Middle frontal gyrus (tissue), 1 donor: ENCODE measurements around the gene CEBPA.
A peak's percentile ranks its signal among the peaks of the same experiment; 100 is the strongest.

Experiments
- DNase-seq: peaks from one replicate; pipeline ENCODE4 v3.0.0-alpha.2; 2015; ENCODE audit warnings: low spot score; ENCODE audit errors: extremely low spot score

Gene CEBPA

GRCh38 chr19:33302175-33302973, at the start of gene CEBPA:
TSS of gene CEBPA (minus strand) at chr19:33302534. CDS start at chr19:33302414, 120 bp downstream.
- DNase-seq, result peak; percentile 67

GRCh38 chr19:33350538-33351309, 48.4 kb upstream of the CEBPA start:
- DNase-seq, result no peak

GRCh38 chr19:33349319-33350289, 47.3 kb upstream of the CEBPA start:
- DNase-seq, result no peak

GRCh38 chr19:33348301-33349010, 46.1 kb upstream of the CEBPA start:
- no peak for DNase-seq

GRCh38 chr19:33347300-33347699, 45.0 kb upstream of the CEBPA start:
- no peak for DNase-seq

- DNase-seq, result no peak
Measured at GRCh38 chr19:33346665-33347064, 44.3 kb upstream of the CEBPA start.

- DNase-seq, result no peak
Measured at GRCh38 chr19:33345163-33345562, 42.8 kb upstream of the CEBPA start.

- no peak for DNase-seq
Measured at GRCh38 chr19:33344573-33344925, 42.2 kb upstream of the CEBPA start.

GRCh38 chr19:33343859-33344572, 41.7 kb upstream of the CEBPA start:
- DNase-seq, result peak; percentile 29

GRCh38 chr19:33343301-33343700, 41.0 kb upstream of the CEBPA start:
- DNase-seq, result no peak

- no peak for DNase-seq
Measured at GRCh38 chr19:33340991-33341390, 38.7 kb upstream of the CEBPA start.

- no peak for DNase-seq
Measured at GRCh38 chr19:33339016-33339984, 37.0 kb upstream of the CEBPA start.

- DNase-seq, result no peak
Measured at GRCh38 chr19:33335446-33335845, 33.1 kb upstream of the CEBPA start.

- DNase-seq, result no peak
Measured at GRCh38 chr19:33334271-33334670, 31.9 kb upstream of the CEBPA start.

GRCh38 chr19:33333642-33334041, 31.3 kb upstream of the CEBPA start:
- no peak for DNase-seq

GRCh38 chr19:33333151-33333550, 30.8 kb upstream of the CEBPA start:
- DNase-seq, result no peak

GRCh38 chr19:33332248-33332647, 29.9 kb upstream of the CEBPA start:
- DNase-seq, result no peak

- DNase-seq, result no peak
Measured at GRCh38 chr19:33329736-33330135, 27.4 kb upstream of the CEBPA start.

- no peak for DNase-seq
Measured at GRCh38 chr19:33329060-33329459, 26.7 kb upstream of the CEBPA start.
